Testis (tissue), 2 donors: Measurements from ENCODE around the gene C10orf95.

ENCODE experiments used
- CTCF ChIP-seq, 3 experiments: fragments of 450-650 bp in 2 of 3; fragments of 200-600 bp in 1 of 3; sonication (generic) in 1 of 3; IDR thresholded peaks; one replicate each; pipeline ENCODE4 v1.5.1; 2016 to 2019; ENCODE audit warnings: antibody characterized with exemption in 3 of 3, mild to moderate bottlenecking in 2 of 3, moderate library complexity in 1 of 3
- POLR2A ChIP-seq: fragments of 450-650 bp; IDR thresholded peaks from one replicate; pipeline ENCODE4 v1.6.1; 2017; ENCODE audit warnings: antibody characterized with exemption, mild to moderate bottlenecking, moderate library complexity

DNA sequence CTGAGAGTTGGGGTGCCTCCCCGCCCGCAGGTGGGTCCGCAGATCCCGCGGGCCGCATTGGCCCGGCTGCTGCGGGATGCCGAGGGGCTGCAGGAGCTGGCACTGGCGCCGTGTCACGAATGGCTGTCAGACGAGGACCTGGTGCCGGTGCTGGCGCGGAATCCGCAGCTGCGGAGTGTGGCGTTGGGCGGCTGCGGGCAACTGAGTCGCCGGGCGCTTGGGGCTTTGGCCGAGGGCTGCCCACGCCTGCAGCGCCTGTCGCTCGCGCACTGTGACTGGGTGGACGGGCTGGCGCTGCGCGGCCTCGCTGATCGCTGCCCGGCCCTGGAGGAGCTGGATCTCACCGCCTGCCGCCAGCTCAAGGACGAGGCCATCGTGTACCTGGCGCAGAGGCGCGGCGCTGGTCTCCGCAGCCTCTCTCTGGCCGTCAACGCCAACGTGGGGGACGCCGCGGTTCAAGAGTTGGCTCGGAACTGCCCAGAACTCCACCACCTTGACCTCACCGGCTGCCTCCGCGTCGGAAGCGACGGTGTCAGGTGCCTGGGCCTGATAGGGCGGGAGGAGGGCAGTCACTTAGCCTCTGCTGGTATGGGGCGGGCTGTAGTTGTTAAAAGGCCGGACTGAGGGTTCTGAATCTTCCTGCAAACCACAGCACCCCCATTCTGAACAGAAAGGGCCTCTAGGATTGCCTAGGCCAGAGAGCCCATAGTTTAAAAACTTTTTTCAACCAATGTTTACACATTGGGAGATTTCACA lies 29.4 kb downstream of the C10orf95 start:
- TF ChIP-seq CTCF (IDR thresholded peaks at IDR 0.05) (no peak), POLR2A (no peak)
